ENCODE results near the gene PLD3.
"Not testable (repeated sequence)": the region's sequence is repeated elsewhere in the genome, so short reads cannot be mapped to it uniquely, and the experiment has no call there.

PLD3 gene

GRCh38 chr19:40333083-40333482 lies 15.4 kb upstream of the PLD3 start:
- DNase-seq = not testable (repeated sequence)

- DNase-seq = no peak
Observed at GRCh38 chr19:40335101-40335500, 13.4 kb upstream of the PLD3 start.

GRCh38 chr19:40335855-40336600 lies 12.5 kb upstream of the PLD3 start:
- no peak for DNase-seq

GRCh38 chr19:40336601-40336900 lies 11.9 kb upstream of the PLD3 start:
- no peak for DNase-seq

GRCh38 chr19:40337107-40337506 lies 11.4 kb upstream of the PLD3 start:
- no peak for DNase-seq

- DNase-seq = no peak
Observed at GRCh38 chr19:40337594-40337993, 10.9 kb upstream of the PLD3 start.

- no peak for DNase-seq
Observed at GRCh38 chr19:40339018-40339728, 9.3 kb upstream of the PLD3 start.

- no peak for DNase-seq
Observed at GRCh38 chr19:40341601-40342482, 6.7 kb upstream of the PLD3 start.

- DNase-seq = no peak
Observed at GRCh38 chr19:40342644-40343311, 5.7 kb upstream of the PLD3 start.

- no peak for DNase-seq
Observed at GRCh38 chr19:40344422-40344821, 4.1 kb upstream of the PLD3 start.

- DNase-seq = peak in 1 of 2 donors; percentile 26
Observed at GRCh38 chr19:40348961-40349507, 539 bp downstream of the PLD3 start.

GRCh38 chr19:40355975-40356680 lies 7.6 kb downstream of the PLD3 start:
- DNase-seq = no peak

GRCh38 chr19:40356681-40357595 lies 8.4 kb downstream of the PLD3 start:
- DNase-seq = no peak

- no peak for DNase-seq
Observed at GRCh38 chr19:40357640-40358039, 9.1 kb downstream of the PLD3 start.

- DNase-seq = peak; percentile 9 to 60
Observed at GRCh38 chr19:40358773-40359172, 10.3 kb downstream of the PLD3 start.

GRCh38 chr19:40360020-40360707 lies 11.7 kb downstream of the PLD3 start:
- DNase-seq = no peak

- peak in 1 of 2 donors; percentile 18 for DNase-seq
Observed at GRCh38 chr19:40360708-40361241, 12.3 kb downstream of the PLD3 start.

GRCh38 chr19:40362160-40362559 lies 13.7 kb downstream of the PLD3 start:
- no peak for DNase-seq

- peak in 1 of 2 donors; percentile 8 for DNase-seq
Observed at GRCh38 chr19:40363069-40363468, 14.6 kb downstream of the PLD3 start.

- DNase-seq = no peak
Observed at GRCh38 chr19:40365010-40365409, 16.5 kb downstream of the PLD3 start.

Data from CD4-positive, alpha-beta T cell treated with Interleukin-4 for 1 hour (primary cell).